ENCODE results near the gene NXNL1. TPM values are rescaled to one million over a fixed set of nuclear protein-coding genes. Genes with fewer than 3 reads are reported as not detected.

Gene NXNL1
- polyA plus RNA-seq, 3 donors: 0.25 TPM; not detected in 2

GRCh38 chr19:17458970-17459369 is 1.8 kb downstream of the NXNL1 start:
- DNase-seq: no peak

- DNase-seq: no peak
Observed at GRCh38 chr19:17457616-17458015, 3.1 kb downstream of the NXNL1 start.

DNA sequence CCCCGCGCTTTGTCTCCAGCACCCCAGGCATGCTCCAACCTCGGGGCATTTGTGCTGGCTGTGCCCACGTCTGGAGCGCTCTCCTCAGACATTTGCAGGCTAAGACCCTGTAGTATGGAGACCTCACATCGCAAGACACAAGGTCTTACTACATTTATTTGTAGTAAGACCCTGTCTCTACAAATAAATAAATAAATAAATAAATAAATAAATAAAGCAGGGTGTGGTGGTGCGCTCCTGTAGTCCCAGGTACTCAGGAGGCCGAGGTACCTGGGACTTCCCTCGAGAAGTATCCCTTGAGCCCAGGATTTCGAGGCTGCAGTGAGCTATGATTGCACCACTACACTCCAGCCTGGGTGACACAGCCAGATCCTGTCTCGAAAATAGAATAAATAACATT is 4.6 kb downstream of the NXNL1 start:
- DNase-seq: no peak

DNA sequence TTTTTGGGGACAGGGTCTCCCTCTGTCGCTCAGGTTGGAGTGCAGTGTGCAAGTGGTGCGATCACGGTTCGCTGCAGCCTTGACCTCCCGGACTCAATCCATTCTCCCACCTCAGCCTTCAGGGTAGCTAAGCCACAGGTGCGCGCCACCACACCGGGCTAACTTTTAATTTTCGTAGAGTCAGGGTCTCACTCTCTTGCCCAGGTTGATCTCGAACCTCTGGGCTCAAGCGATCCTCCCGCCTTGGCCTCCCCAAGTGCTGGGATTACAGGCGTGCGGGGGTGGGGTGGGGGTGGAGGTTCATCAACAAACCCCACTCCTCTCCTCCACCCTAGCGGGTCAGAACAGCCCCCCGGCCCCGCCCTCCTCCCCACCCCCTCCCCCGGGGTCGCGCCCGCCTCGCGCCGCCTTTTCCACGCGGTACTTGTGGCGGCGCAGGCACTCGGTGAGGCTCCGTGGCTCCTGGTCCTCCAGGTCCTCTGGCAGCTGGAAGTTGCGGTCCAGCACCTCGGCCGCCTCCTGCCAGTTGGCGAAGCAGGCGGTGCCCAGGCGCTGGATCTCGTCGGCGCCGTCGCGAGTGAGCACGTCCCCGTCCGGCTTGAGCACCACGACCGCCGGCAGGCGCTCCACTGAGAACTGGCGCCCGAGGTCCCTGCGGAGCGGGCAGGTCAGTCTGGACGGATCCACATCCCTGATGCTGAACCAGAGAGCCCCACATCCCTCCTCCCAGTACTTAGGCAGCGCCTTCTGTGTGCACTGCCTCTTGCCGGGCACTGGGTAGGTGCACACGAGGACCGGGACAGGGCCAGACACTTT is 5.2 kb downstream of the NXNL1 start:
- no peak for DNase-seq

DNA sequence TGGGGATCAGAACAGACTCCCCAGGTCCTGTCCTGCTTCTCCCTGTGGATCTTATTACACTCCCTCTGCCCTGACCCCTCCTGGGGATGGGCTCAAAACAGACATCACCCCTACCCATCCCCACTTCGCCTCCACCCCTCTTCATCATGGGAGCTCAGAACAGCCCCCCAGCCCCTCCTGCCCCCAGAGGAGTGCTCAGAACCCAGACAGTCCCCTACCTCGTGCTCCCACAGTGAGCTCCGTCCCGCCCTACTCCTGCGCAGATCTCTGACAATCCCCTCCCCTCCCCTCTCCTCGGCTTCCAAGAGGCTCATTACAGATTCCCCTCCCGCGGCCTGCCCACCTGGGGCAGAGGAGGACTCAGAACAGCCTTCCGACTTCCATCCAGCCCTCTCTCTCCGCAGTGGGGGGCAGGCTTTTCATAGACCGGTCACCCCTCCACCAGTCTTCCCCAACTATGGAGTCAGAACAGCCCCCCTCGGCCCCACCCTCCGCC is 6.1 kb downstream of the NXNL1 start:
- no peak for DNase-seq

DNA sequence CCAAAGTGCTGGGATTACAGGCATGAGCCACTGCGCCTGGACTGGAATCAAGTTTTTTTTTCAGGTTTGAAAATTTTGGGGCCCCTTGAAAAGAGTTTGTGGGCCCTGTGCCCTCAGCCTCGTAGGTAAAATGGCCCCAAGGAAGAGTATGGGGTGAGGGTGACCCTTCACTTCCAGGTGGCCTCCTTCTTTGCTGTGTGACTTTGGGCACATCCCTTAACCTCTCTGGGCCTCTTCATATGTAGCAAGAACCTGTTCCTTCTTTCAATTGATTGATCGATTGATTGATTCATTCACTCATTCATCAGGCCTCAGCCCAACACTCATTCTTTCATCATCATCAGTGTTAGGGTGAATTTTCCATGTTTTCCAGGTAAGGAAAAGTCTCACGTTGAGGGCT is 8.9 kb downstream of the NXNL1 start:
- no peak for DNase-seq

GRCh38 chr19:17450264-17451075 is 10.3 kb downstream of the NXNL1 start:
- DNase-seq: no peak

DNA sequence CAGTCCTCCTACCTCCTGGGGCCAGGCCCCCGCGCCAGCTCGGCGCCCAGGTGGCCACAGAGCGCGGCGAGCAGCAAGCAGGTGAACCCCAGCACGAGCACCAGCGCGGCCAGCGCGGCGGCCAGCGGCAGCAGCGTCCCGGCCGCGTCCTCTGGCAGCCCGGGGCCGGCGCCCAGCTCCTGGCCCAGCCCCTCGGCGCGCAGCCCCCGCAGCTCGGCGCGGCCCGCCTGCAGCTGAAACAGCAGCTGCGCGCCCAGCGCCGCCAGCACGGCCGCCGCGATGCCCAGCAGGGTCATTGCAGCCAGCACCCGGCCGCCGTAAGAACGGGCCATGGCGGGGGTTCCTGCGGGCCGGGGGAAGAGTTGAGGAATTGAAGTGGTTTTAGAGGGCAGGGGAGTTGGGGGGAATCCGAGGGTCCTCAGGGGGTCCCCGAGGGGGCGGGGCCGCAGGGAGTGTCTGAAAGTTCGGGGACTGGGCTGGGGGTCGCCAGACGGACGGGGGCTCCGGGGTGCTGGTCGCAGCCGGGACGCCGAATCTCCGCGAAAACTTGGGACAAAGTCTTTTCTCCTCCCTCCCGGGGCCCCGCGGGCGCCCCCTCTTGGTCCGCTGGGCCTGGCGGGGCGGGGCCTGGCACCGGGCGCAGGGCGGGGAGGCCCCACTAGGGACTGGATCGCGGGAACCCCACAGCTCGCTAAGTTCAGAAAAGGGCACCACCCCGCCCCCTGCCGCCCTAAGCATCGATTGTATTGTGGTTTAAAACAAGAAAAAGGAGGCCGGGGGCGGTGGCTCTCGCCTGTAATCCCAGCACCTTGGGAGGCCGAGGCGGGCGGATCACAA is 12.4 kb downstream of the NXNL1 start, which contains the start of gene TMEM221:
TSS of gene TMEM221 (minus strand) at position 538 of the 837 bp plus-strand sequence. CDS start at position 332, 206 bp downstream.
- peak; percentile 55 for DNase-seq

GRCh38 chr19:17447704-17448130 is 13.0 kb downstream of the NXNL1 start:
- DNase-seq: no peak

- no peak for DNase-seq
Observed at GRCh38 chr19:17445526-17446165, 15.1 kb downstream of the NXNL1 start.

DNA sequence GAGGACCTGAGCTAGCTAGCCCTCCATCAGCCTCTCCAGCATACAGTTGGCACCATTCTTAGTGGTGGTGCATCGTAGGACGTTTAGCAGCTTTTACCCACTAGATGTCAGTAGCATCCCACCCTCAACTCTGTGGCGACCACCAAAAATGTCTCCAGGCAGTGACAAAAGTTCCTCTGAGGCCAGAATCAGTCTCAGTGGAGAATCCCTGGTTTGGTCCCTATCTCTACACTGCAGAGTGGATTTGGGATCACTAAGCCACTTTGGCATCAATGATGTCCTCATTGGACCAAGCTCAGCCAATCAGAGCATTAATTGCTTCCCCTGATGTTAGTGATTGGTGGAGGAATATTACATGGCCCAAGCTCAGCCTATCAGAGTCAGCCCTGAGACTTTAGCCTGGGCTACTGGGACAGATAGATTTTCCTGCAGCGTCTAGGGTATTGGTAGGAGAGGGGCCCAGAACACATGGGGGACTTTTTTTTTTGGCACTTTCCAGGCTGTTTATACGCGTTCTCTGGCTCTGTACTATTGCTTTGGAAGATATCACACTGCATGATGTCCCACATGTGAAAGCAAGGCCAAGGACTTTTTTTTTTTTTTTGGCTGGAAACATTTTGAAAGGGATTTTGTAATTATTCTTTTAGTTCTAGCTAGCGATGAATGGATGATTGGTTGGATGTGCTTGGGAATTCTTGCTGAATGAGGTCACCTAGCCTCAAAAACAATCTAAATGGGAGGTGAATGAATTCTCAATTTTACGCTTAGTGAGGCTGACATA is 19.3 kb downstream of the NXNL1 start:
- DNase-seq: no peak

DNA sequence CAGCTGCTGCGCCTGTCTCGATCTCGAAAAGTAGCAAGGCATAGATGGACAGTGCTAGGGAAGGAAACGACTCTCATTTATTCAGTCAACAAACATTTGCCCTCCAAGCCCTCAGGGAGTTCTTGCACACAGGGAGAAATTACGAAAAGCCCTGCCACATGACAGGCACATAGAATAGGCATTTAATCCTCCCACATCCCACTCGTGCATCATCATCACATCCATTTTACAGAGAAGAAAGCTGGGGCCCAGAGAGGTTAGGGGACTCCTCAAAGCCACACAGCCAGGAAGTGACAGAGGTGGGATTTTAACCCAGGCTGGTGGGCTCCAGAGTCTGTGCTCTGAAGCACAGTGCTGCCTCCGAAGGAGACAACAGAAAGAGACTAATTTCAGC is 23.9 kb downstream of the NXNL1 start:
- no peak for DNase-seq

GRCh38 chr19:17436094-17436873 is 24.4 kb downstream of the NXNL1 start:
- DNase-seq: no peak

GRCh38 chr19:17435218-17435617 is 25.5 kb downstream of the NXNL1 start:
- DNase-seq: no peak

GRCh38 chr19:17431417-17431816 is 29.3 kb downstream of the NXNL1 start:
- DNase-seq: no peak

DNA sequence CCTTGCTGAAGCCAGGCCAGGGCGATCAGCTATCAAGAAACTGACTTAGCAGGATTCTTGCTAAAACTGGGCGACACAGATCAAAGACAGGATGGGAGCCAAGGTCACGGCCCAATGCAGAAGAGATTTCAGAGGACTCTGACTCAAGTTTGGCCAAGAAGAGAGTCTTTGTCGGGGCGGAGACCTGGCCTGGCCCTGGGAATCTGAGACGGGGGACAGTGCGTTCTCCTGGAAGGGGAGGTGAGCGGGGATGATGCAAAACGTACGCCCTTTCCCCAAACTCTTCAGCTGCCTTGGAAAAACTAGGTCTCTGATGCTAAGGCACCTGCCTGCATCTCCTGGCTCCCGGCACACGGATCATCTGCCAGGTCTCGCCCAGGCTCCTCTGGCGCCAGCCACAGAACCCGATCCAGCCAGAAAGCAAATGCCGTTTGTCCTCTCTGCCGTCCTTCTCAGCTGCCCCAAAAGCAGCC is 31.0 kb downstream of the NXNL1 start:
- no peak for DNase-seq

DNA sequence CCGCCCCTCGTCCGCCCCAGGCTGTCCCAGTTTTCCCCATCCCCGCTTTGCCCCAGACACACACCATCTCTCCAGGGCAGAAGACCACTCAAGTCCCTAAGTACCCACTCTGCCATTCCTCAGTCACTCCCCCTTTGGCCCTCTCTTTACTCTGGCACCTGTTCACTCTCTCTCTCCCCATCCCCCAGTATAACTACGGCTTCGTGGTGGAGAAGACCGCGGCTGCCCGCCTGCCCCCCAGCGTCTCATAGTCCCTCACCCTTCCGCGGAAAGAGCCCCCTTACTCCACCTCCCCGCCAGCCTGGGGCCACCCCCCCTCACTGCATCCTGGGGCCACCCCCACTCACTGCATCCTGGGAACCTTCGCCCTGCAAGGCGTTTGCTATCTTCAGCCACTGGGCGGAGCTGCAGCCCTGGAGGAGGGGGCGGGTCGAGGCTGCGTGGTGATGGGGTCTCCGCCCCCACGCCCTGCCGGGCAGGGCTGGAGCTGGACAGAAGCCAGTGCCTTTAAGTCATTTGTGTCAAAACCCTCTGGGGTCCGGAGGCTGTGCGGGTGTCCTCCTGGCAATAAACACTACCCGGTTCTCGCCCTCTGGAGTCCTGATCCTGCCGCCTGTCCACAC is 35.9 kb downstream of the NXNL1 start:
- DNase-seq: peak; percentile 81

- DNase-seq: no peak
Observed at GRCh38 chr19:17423429-17424208, 37.1 kb downstream of the NXNL1 start.
